A549 (cell line): ENCODE results near the gene CDK5RAP2. TPM values are rescaled to one million over a fixed set of nuclear protein-coding genes. Genes with fewer than 3 reads are reported as not detected.

ENCODE experiments used
- ATAC-seq, 2 experiments: fragments of 200-7000 bp in 1 of 2; fragments of >200 bp in 1 of 2; cut with Nextera tagmentation in 1 of 2; cut with Tn5 transposase in 1 of 2; 3 replicates each; pipeline versions ENCODE4 v1.8.0 to v1.9.1; 2018 to 2020; ENCODE audit warnings: mild to moderate bottlenecking in 1 of 2, moderate library complexity in 1 of 2
- CTCF ChIA-PET: fragments of 300-600 bp; sonication (Branson Sonifier 250); formaldehyde crosslinking; extraction: SDS; loops from one replicate; lab custom pipeline; 2021; ENCODE audit warnings: antibody characterized with exemption, inconsistent platforms; lab: Yijun Ruan, JAX
- POLR2A ChIA-PET: fragments of 350-600 bp; formaldehyde crosslinking; extraction: SDS; loops from one replicate; lab custom pipeline; 2021; ENCODE audit warnings: antibody characterized with exemption, inconsistent platforms; lab: Yijun Ruan, JAX
- DNase-seq, 2 experiments: peaks; one replicate each; pipeline versions ENCODE4 v3.0.0 to v3.0.0-alpha.2; 2011 to 2016; ENCODE audit warnings: low read depth in 1 of 2, low spot score in 1 of 2
- FAIRE-seq: peaks from 2 replicates; lab custom pipeline; 2011; peaks lifted over from hg19 to GRCh38; lab: Jason Lieb, UNC
- H3K27ac ChIP-seq, 2 experiments: fragments of >200 bp; sonication (Bioruptor Twin); formaldehyde crosslinking; 3 replicates each; pipeline ENCODE4 v1.5.1; 2016 to 2017
- H3K4me1 ChIP-seq: fragments of >200 bp; sonication (Bioruptor Twin); formaldehyde crosslinking; 3 replicates; pipeline ENCODE4 v1.6.1; 2016
- H3K4me2 ChIP-seq: fragments of >200 bp; sonication (Bioruptor Twin); formaldehyde crosslinking; 3 replicates; pipeline ENCODE4 v1.6.1; 2016
- H3K4me3 ChIP-seq: fragments of >200 bp; sonication (Bioruptor Twin); formaldehyde crosslinking; 3 replicates; pipeline ENCODE4 v1.5.1; 2016
- H3K9me3 ChIP-seq: fragments of >200 bp; sonication (Bioruptor Twin); formaldehyde crosslinking; 3 replicates; pipeline ENCODE4 v1.6.1; 2016
- CEBPB ChIP-seq, 2 experiments: fragments of >200 bp in 1 of 2; sonication (Bioruptor Twin) in 1 of 2; formaldehyde crosslinking in 1 of 2; IDR thresholded peaks; 2 replicates each; pipeline ENCODE4 v1.6.1; 2012 to 2016
- EHF ChIP-seq: fragments of 250-450 bp; sonication (Bioruptor Pico); IDR thresholded peaks from 2 replicates; pipeline ENCODE4 v1.5.0; 2020; ENCODE audit warnings: mild to moderate bottlenecking
- EHMT2 ChIP-seq: fragments of 200-600 bp; sonication (generic); IDR thresholded peaks from 2 replicates; pipeline ENCODE4 v1.6.1; 2016; ENCODE audit warnings: antibody characterized with exemption, low read depth, mild to moderate bottlenecking, moderate library complexity
- ESRRA ChIP-seq: fragments of 150-350 bp; IDR thresholded peaks from 2 replicates; pipeline ENCODE4 v1.6.1; 2014; ENCODE audit warnings: mild to moderate bottlenecking, low read length, borderline replicate concordance
- FOSB ChIP-seq: fragments of 250-450 bp; sonication (Bioruptor Pico); IDR thresholded peaks from 2 replicates; pipeline ENCODE4 v1.5.0; 2020; ENCODE audit warnings: mild to moderate bottlenecking, moderate library complexity
- FOSL2 ChIP-seq, 2 experiments: fragments of 450-650 bp in 1 of 2; fragments of >200 bp in 1 of 2; sonication (Bioruptor Twin) in 1 of 2; formaldehyde crosslinking; IDR thresholded peaks; 2 replicates each; pipeline versions ENCODE4 v1.5.0 to v1.6.1; 2016 to 2020; ENCODE audit warnings: mild to moderate bottlenecking in 1 of 2, moderate library complexity in 1 of 2
- FOXS1 ChIP-seq: fragments of 250-450 bp; sonication (Bioruptor Pico); IDR thresholded peaks from 2 replicates; pipeline ENCODE4 v1.5.0; 2020; ENCODE audit warnings: mild to moderate bottlenecking, moderate library complexity
- GATA3 ChIP-seq: IDR thresholded peaks from 2 replicates; pipeline ENCODE4 v1.6.1; 2012; ENCODE audit warnings: borderline replicate concordance
- HEYL ChIP-seq: fragments of 250-450 bp; sonication (Bioruptor Pico); IDR thresholded peaks from 2 replicates; pipeline ENCODE4 v1.8.0; 2021; ENCODE audit warnings: mild to moderate bottlenecking, moderate library complexity
- HOXA7 ChIP-seq: fragments of 250-450 bp; sonication (Bioruptor Pico); IDR thresholded peaks from 2 replicates; pipeline ENCODE4 v1.5.0; 2020; ENCODE audit warnings: mild to moderate bottlenecking, moderate library complexity
- MAZ ChIP-seq: fragments of 150-350 bp; IDR thresholded peaks from 2 replicates; pipeline ENCODE4 v1.6.1; 2014; ENCODE audit warnings: antibody characterized with exemption, low read depth, low read length, borderline replicate concordance
- MYC ChIP-seq: IDR thresholded peaks from 2 replicates; pipeline ENCODE4 v1.6.1; 2012; ENCODE audit warnings: mild to moderate bottlenecking, inconsistent platforms, low read length, improper control_type of control experiment, borderline replicate concordance
- NFE2L2 ChIP-seq: fragments of 150-350 bp; conservative IDR thresholded peaks from 2 replicates; pipeline ENCODE4 v1.6.1; 2014; ENCODE audit warnings: low read length
- PHF8 ChIP-seq: fragments of 200-600 bp; sonication (generic); IDR thresholded peaks from 2 replicates; pipeline ENCODE4 v1.6.1; 2016; ENCODE audit warnings: low read depth, mild to moderate bottlenecking, antibody characterized with exemption, moderate library complexity, borderline replicate concordance
- POLR2A ChIP-seq: IDR thresholded peaks from 2 replicates; pipeline ENCODE4 v1.6.1; 2012; ENCODE audit warnings: mild to moderate bottlenecking, low read length
- TFCP2L1 ChIP-seq: fragments of 250-450 bp; sonication (Bioruptor Pico); IDR thresholded peaks from 2 replicates; pipeline ENCODE4 v1.5.0; 2021; ENCODE audit warnings: mild to moderate bottlenecking
- TP53 ChIP-seq: fragments of 250-450 bp; sonication (Bioruptor Pico); IDR thresholded peaks from 2 replicates; pipeline ENCODE4 v1.5.0; 2021; ENCODE audit warnings: mild to moderate bottlenecking, moderate library complexity
- WGBS: methylation state at CpG from one replicate; pipeline ENCODE4 v1.1.6; 2017; ENCODE audit errors: missing lambda C conversion rate; 5-methylcytosine and 5-hydroxymethylcytosine counted together
- polyA plus RNA-seq, 4 experiments: library from polyadenylated mRNA; depleted of rRNA in 3 of 4; stranded (reverse); fragments of >200 nt; fragmentation: RNase III in 1 of 4; extraction: RNeasy Plus Mini Kit Qiagen cat#74134 plus additional on column Dnase treatment in 1 of 4; gene quantifications; 2 replicates in 3 of 4; 3 replicates in 1 of 4; pipeline ENCODE4 v1.2.3, GENCODE V29; 2011 to 2017
- TF ChIP-seq, protein P1 (sequence below): fragments of 200-600 bp; sonication (generic); IDR thresholded peaks from 2 replicates; pipeline ENCODE4 v1.6.1; 2016; ENCODE audit warnings: antibody characterized with exemption, mild to moderate bottlenecking, moderate library complexity
- TF ChIP-seq, protein P2 (sequence below): IDR thresholded peaks from 2 replicates; pipeline ENCODE4 v1.6.1; 2012
- TF ChIP-seq, protein P3 (sequence below): fragments of >200 bp; sonication (Bioruptor Twin); formaldehyde crosslinking; IDR thresholded peaks from 3 replicates; pipeline ENCODE4 v1.6.1; 2016
- TF ChIP-seq, protein P4 (sequence below): IDR thresholded peaks from 2 replicates; pipeline ENCODE4 v1.6.1; 2012; ENCODE audit warnings: low read depth, borderline replicate concordance
- TF ChIP-seq, protein P5 (sequence below): fragments of >200 bp; sonication (Bioruptor Twin); formaldehyde crosslinking; IDR thresholded peaks from 3 replicates; pipeline ENCODE4 v1.5.1; 2016

The CDK5RAP2 gene
- polyA plus RNA-seq, 2 of the 4 experiments (the other 2 are of a cell fraction): 29.1 to 44.6 TPM

DNA sequence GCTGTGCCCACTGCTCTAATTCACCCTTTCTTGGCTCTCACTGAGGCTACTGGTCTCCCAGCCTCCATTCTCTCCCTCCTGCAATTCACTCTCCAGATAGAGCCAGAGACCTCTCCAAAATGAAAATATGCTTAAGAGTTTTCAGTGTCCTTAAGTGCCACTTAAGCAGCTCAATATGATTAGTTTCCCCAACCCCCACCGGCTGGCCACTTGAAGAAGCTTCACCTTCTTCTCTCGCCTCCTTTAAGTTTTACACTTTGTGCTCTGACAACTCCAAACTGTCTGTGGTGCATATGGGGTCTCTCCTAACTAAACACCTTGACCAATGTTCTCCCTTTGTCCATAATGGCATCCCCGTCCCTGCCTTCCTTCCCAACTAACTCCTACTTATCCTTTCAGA lies 53.4 kb downstream of the CDK5RAP2 start:
- no peak for DNase-seq
- H3K27ac ChIP-seq: no peak overlapping the region
- TF ChIP-seq, protein P1, sequence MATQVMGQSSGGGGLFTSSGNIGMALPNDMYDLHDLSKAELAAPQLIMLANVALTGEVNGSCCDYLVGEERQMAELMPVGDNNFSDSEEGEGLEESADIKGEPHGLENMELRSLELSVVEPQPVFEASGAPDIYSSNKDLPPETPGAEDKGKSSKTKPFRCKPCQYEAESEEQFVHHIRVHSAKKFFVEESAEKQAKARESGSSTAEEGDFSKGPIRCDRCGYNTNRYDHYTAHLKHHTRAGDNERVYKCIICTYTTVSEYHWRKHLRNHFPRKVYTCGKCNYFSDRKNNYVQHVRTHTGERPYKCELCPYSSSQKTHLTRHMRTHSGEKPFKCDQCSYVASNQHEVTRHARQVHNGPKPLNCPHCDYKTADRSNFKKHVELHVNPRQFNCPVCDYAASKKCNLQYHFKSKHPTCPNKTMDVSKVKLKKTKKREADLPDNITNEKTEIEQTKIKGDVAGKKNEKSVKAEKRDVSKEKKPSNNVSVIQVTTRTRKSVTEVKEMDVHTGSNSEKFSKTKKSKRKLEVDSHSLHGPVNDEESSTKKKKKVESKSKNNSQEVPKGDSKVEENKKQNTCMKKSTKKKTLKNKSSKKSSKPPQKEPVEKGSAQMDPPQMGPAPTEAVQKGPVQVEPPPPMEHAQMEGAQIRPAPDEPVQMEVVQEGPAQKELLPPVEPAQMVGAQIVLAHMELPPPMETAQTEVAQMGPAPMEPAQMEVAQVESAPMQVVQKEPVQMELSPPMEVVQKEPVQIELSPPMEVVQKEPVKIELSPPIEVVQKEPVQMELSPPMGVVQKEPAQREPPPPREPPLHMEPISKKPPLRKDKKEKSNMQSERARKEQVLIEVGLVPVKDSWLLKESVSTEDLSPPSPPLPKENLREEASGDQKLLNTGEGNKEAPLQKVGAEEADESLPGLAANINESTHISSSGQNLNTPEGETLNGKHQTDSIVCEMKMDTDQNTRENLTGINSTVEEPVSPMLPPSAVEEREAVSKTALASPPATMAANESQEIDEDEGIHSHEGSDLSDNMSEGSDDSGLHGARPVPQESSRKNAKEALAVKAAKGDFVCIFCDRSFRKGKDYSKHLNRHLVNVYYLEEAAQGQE: no peak
- TF ChIP-seq CEBPB (IDR thresholded peaks at IDR 0.05) (no peak), TP53 (CRISPR knock-in tag) (no peak)
- TF ChIP-seq, all 56 proteins: peak for 0
- WGBS: 97% methylated on average over 3 of the region's 3 CpGs
- H3K4me3 ChIP-seq: no peak overlapping the region
- ChIA-PET CTCF (interaction anchor here (1.2 to 1.9 kb wide), 3 partner anchors 11 to 50 kb away, joined by 3 to 4 read pairs (median 4); no protein-coding TSS in a partner anchor), POLR2A (no interaction called here)
- no peak for FAIRE-seq
- H3K4me2 ChIP-seq: no peak overlapping the region
- no peak for ATAC-seq
- no peaks in the 10 kb centered on the region for H3K9me3 ChIP-seq
- H3K4me1 ChIP-seq: peaks cover 1% of the 10 kb centered on the region; the same call in 2 of the 3 replicates

DNA sequence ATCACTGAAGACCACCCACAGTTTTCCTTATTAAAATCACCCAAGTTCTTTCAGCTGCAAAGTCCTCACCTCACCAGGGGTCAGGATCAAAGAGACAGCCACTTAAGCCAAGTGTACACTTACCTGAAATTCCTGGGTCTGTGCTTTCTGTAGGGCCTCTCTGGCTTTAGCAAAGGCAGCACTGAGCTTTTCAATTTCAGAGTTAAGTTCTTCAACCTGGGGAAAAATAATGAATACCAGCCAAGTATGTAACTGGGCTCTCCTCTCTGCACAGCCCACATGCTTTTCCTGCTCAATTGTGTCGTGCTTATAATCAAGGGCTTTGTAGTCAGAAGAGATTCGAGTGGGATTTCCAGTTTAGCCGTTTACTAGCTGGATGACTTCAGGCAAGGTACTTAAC lies 55.1 kb downstream of the CDK5RAP2 start:
- ChIA-PET POLR2A (no interaction called here), CTCF (interaction anchor here (1.0 kb wide), 1 partner anchor 8 kb away, joined by 4 read pairs; no protein-coding TSS in a partner anchor)
- TF ChIP-seq POLR2A (no peak), HOXA7 (CRISPR knock-in tag) (no peak), ESRRA (no peak), TFCP2L1 (no peak)
- TF ChIP-seq, protein P2, sequence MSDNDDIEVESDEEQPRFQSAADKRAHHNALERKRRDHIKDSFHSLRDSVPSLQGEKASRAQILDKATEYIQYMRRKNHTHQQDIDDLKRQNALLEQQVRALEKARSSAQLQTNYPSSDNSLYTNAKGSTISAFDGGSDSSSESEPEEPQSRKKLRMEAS: no peak
- Histone ChIP-seq H3K4me3 (no peak overlapping the region), H3K9me3 (no peaks in the 10 kb centered on the region), H3K4me1 (no peaks in the 10 kb centered on the region), H3K27ac (no peak overlapping the region), H3K4me2 (no peak overlapping the region)
- no peak for FAIRE-seq
- DNase-seq: no peak
- ATAC-seq: no peak
- 84% methylated on average over 3 of the region's 3 CpGs for WGBS

DNA sequence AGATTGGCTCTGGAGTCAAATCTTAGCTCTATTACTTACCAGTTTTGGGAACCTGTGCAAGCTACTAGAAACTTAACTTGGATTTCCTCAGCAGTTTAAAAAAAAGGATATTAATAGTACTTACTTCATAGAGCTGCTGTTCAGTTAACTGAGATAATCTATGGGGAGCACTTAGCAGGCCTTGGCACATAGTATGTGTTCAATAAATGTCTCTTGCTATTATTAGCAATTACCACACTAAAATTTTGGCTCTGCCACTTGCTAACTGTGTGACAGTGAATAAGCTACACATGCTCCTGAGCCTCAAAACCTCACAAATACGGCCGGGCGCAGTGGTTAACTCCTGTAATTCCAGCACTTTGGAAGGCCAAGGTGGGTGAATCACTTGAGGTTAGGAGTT lies 55.9 kb downstream of the CDK5RAP2 start:
- Histone ChIP-seq H3K4me1 (no peaks in the 10 kb centered on the region), H3K4me3 (no peak overlapping the region)
- TF ChIP-seq EHF: no peak
- TF ChIP-seq TP53 (CRISPR knock-in tag): no peak
- TF ChIP-seq CEBPB (IDR thresholded peaks at IDR 0.05): no peak
- TF ChIP-seq, protein P3, sequence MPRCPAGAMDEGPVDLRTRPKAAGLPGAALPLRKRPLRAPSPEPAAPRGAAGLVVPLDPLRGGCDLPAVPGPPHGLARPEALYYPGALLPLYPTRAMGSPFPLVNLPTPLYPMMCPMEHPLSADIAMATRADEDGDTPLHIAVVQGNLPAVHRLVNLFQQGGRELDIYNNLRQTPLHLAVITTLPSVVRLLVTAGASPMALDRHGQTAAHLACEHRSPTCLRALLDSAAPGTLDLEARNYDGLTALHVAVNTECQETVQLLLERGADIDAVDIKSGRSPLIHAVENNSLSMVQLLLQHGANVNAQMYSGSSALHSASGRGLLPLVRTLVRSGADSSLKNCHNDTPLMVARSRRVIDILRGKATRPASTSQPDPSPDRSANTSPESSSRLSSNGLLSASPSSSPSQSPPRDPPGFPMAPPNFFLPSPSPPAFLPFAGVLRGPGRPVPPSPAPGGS: no peak
- TF ChIP-seq, all 56 proteins: peak for 0
- FAIRE-seq (no peak), DNase-seq (no peak), ATAC-seq (no peak)
- Histone ChIP-seq H3K9me3 (no peaks in the 10 kb centered on the region), H3K27ac (no peak overlapping the region), H3K4me2 (no peak overlapping the region)
- WGBS: 96% methylated on average over 3 of the region's 3 CpGs
- ChIA-PET CTCF (interaction anchor here (1.0 to 2.3 kb wide), 2 partner anchors 8 to 46 kb away, joined by 4 to 7 read pairs; no protein-coding TSS in a partner anchor), POLR2A (no interaction called here)

DNA sequence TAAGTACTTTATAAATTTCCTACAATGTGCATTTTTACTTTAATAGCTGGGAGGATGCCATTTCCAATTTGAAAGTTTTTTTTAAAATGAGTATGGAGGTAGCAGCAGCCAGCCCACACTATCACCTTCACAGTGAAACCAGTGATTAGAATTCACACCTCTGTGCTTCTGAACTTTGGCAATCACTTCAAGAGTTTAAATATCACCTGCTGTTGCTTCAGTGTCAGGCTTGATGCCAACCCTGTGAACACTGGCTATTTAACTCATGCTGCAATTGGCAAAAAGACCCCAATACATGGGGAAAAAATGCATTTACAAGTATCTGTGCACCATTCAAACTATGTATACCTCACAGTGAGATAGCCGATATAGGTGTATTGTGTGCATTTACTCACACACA lies 57.4 kb downstream of the CDK5RAP2 start:
- FAIRE-seq: no peak
- Histone ChIP-seq H3K4me2 (no peak overlapping the region), H3K9me3 (no peaks in the 10 kb centered on the region), H3K27ac (no peak overlapping the region), H3K4me3 (no peak overlapping the region), H3K4me1 (no peaks in the 10 kb centered on the region)
- no peak for DNase-seq
- CTCF ChIA-PET: interaction anchor here (2.3 kb wide), 1 partner anchor 45 kb away, joined by 7 read pairs; no protein-coding TSS in a partner anchor
- WGBS: 90% methylated on average over 1 of the region's 1 CpG
- no peak for ATAC-seq
- TF ChIP-seq FOXS1 (CRISPR knock-in tag) (no peak), EHMT2 (no peak), GATA3 (no peak), FOSL2 (IDR thresholded peaks at IDR 0.05) (no peak), FOSL2 (CRISPR knock-in tag; IDR thresholded peaks at IDR 0.05) (no peak), FOSB (CRISPR knock-in tag) (no peak), NFE2L2 (no peak), MYC (no peak), MAZ (no peak), POLR2A (no peak), PHF8 (no peak), HEYL (CRISPR knock-in tag) (no peak)
- TF ChIP-seq, protein P4, sequence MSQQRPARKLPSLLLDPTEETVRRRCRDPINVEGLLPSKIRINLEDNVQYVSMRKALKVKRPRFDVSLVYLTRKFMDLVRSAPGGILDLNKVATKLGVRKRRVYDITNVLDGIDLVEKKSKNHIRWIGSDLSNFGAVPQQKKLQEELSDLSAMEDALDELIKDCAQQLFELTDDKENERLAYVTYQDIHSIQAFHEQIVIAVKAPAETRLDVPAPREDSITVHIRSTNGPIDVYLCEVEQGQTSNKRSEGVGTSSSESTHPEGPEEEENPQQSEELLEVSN: no peak
- TF ChIP-seq, protein P5, sequence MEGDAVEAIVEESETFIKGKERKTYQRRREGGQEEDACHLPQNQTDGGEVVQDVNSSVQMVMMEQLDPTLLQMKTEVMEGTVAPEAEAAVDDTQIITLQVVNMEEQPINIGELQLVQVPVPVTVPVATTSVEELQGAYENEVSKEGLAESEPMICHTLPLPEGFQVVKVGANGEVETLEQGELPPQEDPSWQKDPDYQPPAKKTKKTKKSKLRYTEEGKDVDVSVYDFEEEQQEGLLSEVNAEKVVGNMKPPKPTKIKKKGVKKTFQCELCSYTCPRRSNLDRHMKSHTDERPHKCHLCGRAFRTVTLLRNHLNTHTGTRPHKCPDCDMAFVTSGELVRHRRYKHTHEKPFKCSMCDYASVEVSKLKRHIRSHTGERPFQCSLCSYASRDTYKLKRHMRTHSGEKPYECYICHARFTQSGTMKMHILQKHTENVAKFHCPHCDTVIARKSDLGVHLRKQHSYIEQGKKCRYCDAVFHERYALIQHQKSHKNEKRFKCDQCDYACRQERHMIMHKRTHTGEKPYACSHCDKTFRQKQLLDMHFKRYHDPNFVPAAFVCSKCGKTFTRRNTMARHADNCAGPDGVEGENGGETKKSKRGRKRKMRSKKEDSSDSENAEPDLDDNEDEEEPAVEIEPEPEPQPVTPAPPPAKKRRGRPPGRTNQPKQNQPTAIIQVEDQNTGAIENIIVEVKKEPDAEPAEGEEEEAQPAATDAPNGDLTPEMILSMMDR: no peak
- POLR2A ChIA-PET: no interaction called here
